Measurements from ENCODE around the gene AUTS2. TPM values are rescaled to one million over a fixed set of nuclear protein-coding genes. Genes with fewer than 3 reads are reported as not detected.

AUTS2 gene
- total RNA-seq, 1 donor from 2014 or later, result 94.1 TPM

GRCh38 chr7:70665997-70666396 is 1067.7 kb downstream of the AUTS2 start:
- H3K9me3 Mint-ChIP-seq, result no peaks in the 10 kb centered on the region
- H3K27ac Mint-ChIP-seq, result no peak overlapping the region
- peaks cover 17% of the 10 kb centered on the region for H3K4me1 Mint-ChIP-seq (ENCODE audit: unreplicated experiment)
- no peak for DNase-seq (ENCODE audit: extremely low spot score, unreplicated experiment)
- H3K4me3 Mint-ChIP-seq, result no peak overlapping the region
- no peak for TF ChIP-seq CTCF (conservative IDR thresholded peaks at IDR 0.05)
- H3K36me3 Mint-ChIP-seq, result peaks cover 8% of the 10 kb centered on the region
- H3K27me3 Mint-ChIP-seq, result peaks cover 17% of the 10 kb centered on the region

- TF ChIP-seq CTCF (conservative IDR thresholded peaks at IDR 0.05), result no peak
- peaks cover 17% of the 10 kb centered on the region for H3K27me3 Mint-ChIP-seq
- no peak for DNase-seq (ENCODE audit: extremely low spot score, unreplicated experiment)
Observed at GRCh38 chr7:70667406-70667805, 1069.1 kb downstream of the AUTS2 start.

GRCh38 chr7:70668606-70669358 is 1070.5 kb downstream of the AUTS2 start:
- Mint-ChIP-seq H3K36me3 (peaks cover 8% of the 10 kb centered on the region), H3K27ac (peak overlapping the region; percentile 81), H3K4me1 (ENCODE audit: unreplicated experiment) (peaks cover 16% of the 10 kb centered on the region), H3K27me3 (peaks cover 20% of the 10 kb centered on the region), H3K9me3 (no peaks in the 10 kb centered on the region), H3K4me3 (peak overlapping the region; percentile 41)
- DNase-seq (ENCODE audit: extremely low spot score, unreplicated experiment), result no peak
- no peak for TF ChIP-seq CTCF (conservative IDR thresholded peaks at IDR 0.05)

More at GRCh38 chr7:70667406-70667805, 1069.1 kb downstream of the AUTS2 start:
- H3K27ac Mint-ChIP-seq, result no peak overlapping the region
- no peak overlapping the region for H3K4me3 Mint-ChIP-seq
- H3K4me1 Mint-ChIP-seq (ENCODE audit: unreplicated experiment), result peaks cover 16% of the 10 kb centered on the region
- H3K36me3 Mint-ChIP-seq, result peaks cover 8% of the 10 kb centered on the region
- no peaks in the 10 kb centered on the region for H3K9me3 Mint-ChIP-seq

- Mint-ChIP-seq H3K9me3 (no peaks in the 10 kb centered on the region), H3K27ac (no peak overlapping the region), H3K27me3 (peaks cover 27% of the 10 kb centered on the region), H3K4me3 (no peak overlapping the region), H3K36me3 (peaks cover 8% of the 10 kb centered on the region), H3K4me1 (ENCODE audit: unreplicated experiment) (peaks cover 25% of the 10 kb centered on the region)
- no peak for TF ChIP-seq CTCF (conservative IDR thresholded peaks at IDR 0.05)
- no peak for DNase-seq (ENCODE audit: extremely low spot score, unreplicated experiment)
Observed at GRCh38 chr7:70669854-70670253, 1071.6 kb downstream of the AUTS2 start.

- H3K4me1 Mint-ChIP-seq (ENCODE audit: unreplicated experiment), result peaks cover 25% of the 10 kb centered on the region
- DNase-seq (ENCODE audit: extremely low spot score, unreplicated experiment), result no peak
- no peak overlapping the region for H3K27ac Mint-ChIP-seq
- no peak overlapping the region for H3K4me3 Mint-ChIP-seq
- no peak for TF ChIP-seq CTCF (conservative IDR thresholded peaks at IDR 0.05)
- H3K36me3 Mint-ChIP-seq, result peaks cover 8% of the 10 kb centered on the region
- H3K27me3 Mint-ChIP-seq, result peaks cover 30% of the 10 kb centered on the region
- no peaks in the 10 kb centered on the region for H3K9me3 Mint-ChIP-seq
Observed at GRCh38 chr7:70670288-70670687, 1072.0 kb downstream of the AUTS2 start.
